SKM-1 (cell line): ENCODE results near the gene TBC1D22A.

ENCODE experiments used
- DNase-seq: peaks from one replicate; lab custom pipeline; 2025; ENCODE audit not compliant: unreplicated experiment; lab: John Stamatoyannopoulos, UW

TBC1D22A gene

DNA sequence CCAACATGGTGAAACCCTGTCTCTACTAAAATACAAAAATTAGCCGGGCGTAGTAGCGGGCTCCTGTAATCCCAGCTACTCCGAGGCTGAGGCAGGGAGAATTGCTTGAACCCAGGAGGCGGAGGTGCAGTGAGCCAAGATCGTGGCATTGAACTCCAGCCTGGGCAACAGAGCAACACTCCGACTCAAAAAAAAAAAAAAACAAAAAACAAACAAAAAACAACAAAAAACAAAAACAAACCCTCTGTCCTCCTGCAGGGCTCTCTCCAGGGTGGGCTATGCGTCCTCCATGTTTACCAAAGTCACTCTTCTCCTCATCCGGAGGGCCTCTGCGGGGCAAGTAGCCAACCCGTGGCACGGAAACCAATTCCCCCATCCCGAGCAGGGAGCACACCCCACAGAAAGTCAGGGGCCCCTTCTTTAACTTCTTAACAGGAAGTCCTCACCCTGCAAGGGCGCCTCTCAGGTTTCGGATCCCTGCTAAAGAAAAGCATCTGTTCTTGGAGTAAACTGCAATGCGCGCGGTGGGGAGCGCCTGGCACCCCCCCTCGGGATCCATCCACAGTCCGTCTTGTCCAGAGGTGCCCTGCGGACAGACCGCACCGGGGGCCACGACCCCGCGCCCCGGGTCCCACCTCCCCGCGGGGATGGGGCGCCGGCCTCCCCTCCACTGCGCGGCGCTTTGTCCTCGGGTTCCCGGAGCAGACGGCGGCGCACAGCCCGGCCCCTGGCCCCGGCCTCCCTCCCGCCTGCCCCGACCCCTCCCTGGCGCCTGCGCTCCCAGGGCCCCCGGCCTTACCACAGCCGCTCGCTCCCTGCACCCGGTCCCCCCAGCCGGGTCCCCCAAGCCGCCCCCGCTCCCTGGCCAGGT, 25.1 kb upstream of the TBC1D22A start:
- no peak for DNase-seq

DNA sequence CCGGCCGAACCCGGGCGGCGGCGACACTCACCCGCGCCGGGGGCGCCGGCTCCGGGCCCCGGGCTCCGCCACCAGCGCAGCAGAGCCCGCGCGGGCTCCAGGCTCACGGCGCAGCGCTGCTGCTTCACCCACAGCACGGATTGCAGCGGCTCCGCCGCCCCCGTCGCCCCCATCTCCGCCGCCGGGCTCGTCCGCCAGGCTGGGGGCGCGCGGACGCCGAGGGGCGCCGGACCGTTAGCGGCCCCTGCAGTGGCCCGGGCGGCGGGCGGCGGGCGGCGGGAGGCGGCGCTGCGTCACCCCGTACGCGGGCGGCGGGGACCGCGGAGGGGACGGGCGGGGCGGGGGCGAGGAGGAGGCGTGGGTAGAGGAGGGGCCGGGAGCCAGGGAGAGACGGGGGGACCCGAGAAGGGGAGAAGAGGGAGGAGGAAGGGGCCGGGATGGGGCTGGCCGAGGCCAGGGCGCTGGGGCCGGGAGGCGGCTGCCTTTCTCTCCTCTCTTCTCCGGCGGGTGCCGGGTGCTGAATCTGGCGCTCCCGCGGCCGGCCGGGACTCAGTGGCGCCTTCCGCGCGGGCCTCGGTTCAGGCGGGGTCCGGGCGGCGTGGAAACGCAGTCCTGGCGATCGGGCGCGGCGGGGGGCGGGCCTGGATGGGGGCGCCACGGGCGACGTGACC, 24.3 kb upstream of the TBC1D22A start, which contains the start of gene CERK:
Gene CERK, minus strand, starts transcription at position 277 of the 671 bp plus-strand sequence. Its CDS starts 104 bp downstream, at position 173.
- DNase-seq: no peak

DNA sequence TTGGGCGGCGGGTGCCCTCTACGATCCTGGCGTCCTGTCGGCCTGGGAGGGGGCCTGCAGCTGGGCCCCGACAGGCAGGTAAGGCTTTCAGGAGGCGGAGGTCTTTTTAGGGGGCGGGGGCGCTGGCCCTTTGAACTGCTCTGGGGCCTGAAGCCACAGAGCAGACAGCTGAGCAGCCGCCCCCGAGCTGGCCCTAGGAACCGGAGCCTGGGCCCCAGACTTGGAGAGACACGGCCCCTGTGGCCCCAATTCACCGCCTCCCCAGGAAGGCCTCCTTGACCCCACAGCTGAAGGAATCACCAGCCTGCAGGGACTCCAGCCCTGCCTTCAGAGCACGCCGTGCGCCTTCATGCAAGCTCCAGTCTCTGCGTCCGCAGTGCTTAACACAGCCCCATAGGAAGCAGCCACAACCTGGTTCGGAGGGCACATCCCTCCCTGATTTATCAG, 23.8 kb upstream of the TBC1D22A start:
- DNase-seq: no peak

DNA sequence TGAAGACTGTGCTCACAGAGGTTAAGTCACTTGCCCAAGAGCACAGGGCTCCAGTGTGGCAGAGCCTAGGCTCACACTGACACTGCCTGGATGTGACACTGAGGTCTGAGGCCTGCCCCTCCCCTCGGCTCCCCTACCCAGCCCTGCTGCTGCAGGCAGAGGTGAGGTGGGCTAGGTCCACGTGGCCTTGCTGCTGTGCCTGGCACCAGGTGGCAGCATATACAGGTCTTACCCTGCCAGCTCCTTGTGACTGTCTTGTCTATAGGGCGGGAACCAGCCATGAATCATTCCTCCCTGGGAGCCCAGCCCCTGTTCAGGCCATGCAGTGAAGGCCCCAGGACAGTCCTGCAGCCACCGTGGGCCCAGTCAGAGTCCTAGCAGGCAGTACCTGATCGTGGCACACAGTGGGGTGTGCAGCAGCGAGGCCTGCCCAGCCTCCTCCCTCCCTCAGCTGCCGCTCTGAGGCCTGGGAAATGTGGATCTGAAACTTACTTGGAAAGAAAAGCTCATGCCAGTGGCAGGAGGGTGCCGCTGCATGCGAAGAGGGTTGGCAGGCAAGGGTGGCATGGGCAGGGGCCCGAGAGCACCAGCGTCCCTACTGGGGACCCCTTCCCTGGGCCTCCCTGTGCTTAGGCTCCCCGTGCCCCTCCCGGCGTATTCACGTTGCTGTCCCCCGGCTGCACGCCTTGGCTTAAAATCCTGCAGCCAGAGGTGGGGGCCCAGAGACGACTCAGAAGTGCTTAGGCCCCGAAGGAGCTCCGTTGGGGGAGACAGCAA, 23.2 kb upstream of the TBC1D22A start:
- DNase-seq: no peak

DNA sequence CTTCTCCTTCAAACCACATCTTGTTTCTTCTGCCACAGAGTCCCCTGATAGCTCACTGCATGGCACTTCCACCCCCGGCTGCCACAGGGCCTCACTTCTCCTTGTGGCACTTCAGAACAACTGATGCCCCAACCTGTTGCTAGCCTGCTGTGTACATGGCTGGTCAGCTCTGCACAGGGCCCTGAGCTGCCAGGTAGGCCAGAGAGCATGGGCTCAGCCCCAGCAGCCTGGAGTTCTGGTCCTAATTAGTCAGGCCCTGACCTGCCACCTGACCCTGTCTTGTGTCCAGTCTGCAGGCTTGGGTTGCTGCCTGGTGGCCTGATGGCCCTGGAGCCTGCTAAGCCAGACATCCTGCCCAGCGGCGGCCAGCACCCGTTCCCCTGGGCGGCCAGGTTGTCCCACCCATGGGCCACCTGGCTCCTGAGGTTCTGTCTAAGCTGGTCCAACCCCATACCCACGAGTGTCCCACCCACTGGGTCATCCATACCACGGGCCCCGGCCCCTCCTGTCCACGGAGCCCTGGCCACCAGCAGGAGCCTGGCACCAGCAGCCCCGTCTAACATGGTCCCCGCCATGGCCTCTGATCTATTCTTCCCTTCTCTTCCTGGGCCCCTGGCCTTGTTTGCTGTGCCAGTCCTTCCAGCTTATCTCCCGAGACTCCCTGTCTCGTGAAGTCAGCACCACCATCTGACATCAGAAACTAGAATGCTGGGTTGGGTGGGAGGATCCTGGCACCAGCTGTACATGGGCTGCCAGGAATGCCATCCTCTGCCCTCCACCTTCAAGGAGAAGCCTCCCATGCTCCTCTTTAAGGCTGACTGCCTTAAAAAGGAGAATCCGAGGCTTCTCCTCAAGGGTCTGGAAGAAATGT, 21.3 kb upstream of the TBC1D22A start:
- DNase-seq: no peak

DNA sequence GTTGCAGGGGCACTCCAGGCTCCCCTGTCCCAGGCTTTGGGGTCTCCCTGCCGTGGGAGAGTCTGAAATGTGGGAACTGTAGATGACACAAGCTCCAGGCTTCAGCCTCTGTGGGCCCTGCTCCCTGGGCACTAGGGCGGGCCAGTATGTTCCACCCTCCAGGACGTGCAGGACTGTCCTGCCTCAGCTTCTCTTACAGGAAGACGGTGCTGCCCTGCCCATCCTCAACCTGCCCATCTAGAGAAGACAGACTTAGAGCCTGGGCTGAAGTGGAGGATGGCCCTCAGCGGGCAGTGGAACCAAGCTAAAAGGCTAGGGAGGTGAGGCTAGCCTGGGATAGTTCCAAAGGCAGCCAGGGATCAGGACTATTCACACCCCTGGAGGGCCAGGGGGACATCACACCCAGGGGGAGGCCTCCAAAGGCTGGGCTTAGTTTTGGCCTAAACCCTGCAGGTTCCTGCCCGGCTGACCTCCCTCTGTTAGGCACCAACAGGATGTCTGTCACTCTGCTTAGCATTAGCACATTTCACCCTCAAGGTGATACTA, 20.4 kb upstream of the TBC1D22A start:
- no peak for DNase-seq

DNA sequence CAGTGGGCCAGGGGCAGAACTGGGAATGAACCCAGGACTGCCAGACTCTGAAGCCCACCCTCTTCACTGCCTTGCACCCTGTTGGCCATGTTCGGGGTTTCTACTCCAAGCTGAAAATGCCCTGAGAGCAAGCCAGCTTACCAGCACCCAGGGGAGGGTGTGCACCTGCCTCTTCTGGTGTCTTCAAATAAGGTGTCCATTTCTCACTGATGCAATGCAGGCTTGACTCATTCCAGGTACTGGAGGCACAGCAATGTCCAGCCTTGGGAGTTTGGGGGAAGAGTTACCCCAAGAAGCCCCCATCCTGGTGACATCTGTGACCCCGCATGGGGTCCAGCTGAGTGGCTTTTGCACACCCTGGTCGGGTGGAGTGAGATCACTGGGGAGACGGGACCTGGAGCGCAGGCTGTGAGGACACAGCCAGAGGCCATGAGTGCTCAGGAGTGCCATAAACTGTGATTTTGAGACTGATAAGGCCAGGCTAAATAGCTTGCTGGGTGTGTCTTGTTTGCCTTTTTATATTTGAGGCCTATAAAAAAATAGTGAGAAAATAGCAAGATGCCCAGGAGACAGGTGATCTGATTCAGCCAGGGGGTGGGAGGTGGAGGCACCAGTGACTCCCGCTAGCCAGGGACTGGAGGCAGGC, 19.8 kb upstream of the TBC1D22A start:
- DNase-seq: no peak

DNA sequence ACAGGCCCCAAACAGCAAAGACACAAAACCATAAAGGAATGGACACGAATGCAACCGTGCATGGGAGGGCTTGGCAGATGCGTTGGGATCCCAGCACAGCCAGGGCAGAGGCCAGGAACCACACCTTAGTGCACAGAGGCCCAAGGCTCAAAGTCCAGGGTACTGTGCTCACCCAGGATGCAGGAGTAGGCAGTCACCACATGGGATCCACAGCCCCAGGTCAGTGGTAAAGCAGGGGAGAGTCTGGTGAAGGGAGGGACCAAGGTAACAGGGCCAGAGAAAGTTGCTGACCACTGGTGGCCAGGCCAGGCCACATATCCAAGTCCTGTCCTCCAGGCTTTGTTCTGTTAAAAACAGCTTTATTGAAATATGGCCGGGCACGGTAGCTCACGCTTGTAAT, 17.9 kb upstream of the TBC1D22A start:
- no peak for DNase-seq

DNA sequence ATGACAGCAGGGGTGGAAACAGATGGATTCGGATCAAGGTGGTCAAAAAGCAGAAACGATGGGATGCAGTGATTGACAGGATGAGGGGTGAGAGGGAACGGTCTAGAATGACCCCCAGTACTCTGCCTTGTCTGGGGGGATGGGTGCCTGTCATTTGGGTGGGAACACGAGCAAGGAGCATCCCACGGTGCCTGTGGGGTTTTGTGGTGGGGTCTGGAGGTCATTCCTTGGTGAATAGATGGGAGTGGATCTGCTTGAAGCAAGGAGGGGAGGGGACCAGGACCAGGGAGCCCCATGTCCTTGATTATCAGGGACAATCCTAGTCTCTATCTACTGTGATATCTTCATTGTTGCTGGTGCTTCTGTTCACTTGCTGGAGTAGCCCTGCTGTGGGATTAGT, 16.3 kb upstream of the TBC1D22A start:
- DNase-seq: no peak

DNA sequence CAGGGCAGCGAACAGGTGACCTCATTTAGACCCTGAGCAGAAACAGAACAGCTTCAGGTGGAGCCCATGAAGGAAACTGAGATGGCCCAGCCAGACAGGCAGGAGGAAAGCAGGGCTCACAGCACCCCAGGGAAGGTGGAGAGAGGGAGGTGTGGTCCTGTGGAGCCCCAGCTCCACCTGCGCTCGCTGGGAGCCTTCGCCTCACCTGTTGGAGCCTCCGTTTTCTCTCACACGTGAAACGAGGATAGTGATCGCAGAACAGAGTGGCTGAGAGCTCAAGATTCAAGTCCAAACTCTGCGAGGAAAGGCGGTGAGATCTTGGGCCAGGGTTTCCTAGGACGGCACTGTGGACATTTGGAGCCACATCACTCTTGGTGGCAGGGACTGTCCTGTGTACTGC, 15.8 kb upstream of the TBC1D22A start:
- DNase-seq: no peak

DNA sequence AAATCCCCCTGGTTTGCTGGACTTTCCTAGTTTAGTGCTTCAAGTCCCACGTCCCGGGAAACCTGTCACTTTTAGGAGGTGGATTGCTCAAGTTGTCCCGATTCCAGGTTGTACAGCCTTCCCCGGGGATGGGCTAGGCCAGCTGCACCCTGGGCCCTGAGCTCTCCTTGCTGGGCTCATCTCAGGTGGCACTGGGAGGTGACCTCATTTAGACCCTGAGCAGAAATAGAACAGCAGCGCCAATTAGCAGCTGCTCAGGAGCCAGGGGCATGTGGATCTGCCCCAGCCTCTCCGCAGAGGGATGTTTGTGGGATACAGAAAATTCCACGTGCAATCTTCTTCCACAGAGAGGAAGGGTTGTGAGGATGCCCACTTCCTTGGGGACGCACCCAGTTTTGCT, 14.8 kb upstream of the TBC1D22A start:
- no peak for DNase-seq

DNA sequence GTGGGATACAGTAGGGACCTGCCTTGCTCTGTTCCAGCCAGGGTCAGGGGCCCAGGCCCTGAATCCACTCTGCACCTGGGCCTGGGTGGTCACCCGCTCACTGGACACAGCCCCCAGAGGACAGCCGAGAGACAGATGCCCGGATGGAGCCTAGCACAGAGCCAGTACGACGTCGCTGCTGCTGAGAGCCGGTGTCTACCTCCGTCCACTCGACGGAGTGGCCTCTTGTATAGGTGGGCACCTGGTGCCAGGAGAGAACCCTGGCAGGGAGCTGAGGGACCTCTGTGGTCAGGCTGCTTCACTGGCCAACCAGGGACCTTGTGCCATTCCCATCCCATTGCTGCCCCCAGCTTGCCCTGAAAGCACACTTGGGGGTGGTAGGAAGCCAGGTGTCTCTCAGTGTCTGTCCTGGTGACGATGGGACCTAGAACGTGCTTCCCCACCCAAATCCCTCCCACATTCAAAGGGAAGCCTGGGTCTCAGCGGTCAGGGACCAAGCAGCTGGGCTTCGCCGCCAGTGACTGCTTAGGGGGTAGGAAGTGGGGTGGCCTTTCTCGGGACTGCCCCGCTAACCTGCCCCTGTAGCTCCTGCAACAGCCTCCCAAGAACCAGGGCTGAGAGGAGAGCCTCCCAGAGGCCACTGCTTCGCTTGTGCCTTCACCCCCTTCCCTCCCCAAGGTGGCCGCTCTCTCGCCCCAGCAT, 14.1 kb upstream of the TBC1D22A start:
- DNase-seq: no peak

DNA sequence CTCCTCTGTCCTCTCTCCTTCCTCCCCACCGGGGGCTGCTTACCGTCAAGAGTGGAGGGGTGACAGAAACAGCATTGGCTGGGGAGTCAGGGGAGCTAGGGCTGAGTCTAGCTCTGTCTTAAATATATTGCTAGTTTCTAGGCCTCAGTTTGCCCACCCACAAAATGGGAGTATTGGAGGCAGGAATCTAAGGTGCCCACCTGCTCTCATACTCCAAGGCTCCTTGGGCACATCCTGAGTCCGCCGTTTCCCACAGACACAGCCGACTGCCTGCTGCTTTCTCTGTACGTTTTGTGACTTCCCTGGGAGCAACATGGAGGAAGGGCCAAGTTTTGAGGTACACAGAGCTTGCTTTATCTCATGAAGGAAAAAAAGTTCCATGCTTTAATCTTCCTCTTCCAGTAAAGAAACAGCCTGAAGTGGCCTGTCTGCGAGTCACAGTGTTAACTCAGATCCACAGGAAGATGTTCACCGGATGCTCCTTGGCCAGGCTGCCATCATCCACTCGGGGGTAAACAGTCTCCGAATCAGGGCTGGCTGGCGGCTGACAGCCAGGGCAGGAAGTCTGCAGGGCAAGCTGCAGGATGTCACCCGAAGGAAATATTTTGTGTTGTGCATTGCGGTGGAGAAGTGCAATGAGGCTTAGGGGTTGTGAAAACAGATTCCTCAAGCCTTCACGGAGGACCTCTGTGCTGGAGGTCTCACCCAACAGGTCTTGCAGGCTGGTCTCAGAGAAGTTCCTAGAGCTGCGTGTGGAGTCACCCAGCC, 13.4 kb upstream of the TBC1D22A start:
- DNase-seq: no peak

DNA sequence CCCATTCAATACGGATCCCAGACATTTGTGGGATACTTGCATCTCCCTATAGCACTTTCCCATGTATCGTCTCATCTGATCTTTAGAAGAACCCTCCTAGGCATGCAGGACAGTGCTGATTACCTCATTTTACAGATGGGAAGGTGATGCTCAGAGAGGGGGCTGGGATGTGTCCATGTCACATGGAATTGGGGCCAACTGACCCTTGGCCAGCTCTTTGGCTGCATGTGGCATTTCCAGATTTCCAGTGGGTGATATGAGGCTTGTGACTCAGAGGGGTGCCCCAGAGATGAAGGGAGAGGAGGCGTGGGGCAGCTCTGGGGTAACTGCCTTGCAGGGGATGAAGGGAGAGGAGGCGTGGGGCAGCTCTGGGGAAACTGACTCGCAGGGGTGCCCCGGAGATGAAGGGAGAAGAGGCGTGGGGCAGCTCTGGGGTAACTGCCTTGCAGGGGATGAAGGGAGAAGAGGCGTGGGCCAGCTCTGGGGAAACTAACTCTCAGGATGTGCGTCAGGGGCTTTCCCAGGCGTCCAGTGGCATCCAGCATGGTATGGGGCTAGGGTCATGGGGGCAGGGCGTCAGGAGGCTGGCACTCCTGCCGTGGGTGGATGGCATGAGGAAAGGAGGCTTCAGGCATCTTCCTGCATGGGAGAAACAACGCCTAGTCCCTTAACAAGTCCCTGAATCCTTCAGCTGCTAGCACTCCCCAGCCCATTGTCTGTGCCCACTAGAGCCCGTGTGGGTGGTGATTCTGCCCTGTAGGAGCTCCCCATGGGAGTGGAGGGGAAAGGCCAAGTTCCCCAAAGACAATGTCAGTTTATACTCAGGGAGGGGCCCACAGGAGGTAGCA, 12.5 kb upstream of the TBC1D22A start:
- DNase-seq: no peak

DNA sequence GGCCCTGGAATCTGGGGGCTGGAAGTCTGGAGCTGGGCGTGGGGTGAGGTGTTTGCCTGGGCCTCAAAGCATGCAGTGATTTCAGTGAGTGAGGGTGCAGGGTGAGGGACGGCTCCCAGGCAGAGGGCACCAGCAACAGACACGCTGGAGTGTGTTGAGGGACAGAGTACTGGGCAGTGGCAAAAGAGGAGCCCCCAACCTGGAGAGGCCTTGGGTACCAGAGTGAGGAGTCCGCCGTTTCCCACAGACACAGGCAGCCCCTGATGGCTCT, 12.0 kb upstream of the TBC1D22A start:
- no peak for DNase-seq

DNA sequence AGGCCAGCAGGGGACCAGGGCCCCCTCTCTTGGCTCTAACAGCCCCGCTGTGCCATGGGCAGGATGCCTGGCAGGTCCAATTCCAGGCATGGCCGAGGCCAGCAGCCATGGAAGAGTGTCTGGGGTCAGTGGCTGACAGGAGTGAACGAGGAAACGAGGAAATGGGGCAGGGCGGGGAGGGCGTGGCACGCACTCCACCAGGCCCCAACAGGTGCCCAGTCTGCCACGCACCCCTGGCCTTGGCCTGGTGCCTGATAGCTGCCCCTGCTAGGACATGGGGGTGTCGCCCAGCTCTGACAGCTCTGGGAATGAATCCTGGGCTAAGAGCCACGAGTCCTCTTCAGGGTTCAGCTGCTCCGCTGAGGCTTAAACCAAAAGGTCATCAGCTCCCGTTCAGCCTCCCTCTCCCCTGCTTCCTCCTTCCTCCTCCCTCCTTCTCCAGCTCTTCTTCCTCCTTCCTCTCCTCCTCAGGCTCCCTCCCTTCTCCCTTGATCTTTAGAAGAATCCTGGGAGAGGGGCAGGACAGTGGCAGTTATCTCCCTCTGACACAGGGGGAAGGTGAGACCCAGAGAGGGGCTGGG, 11.5 kb upstream of the TBC1D22A start:
- no peak for DNase-seq

DNA sequence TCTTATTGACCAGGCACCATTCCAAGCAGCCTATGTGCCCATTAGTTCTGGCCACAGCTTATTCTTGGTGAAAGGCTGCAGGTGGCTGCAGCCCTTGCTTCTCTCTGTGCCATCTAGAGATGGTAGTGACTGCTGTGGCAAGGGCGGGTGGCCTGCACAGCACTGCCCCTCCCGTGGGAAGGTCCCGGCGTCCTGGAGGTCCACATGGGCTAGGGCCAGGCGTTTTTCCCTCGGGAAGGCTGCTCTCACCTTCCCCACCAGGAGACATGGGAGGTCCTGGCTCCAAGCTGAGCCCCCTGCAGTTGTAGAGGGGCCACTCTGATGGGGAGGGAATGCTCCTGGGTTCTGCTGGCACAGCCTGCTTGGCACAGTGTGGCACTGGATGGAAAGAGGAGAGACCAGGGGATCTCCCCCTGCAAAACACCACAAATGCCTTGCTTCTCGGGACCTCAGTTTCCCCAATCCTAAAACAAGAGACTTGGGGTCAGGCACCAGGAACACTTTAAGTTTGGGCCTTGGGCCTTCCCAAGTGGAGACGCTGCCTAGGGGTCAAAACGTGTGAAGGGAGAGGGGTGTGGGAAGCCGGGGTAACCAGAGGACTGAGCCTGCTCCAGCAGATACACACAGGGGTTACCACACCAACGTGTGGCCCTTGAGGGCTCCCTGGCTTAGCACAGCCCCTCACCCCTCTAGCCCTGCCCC, 10.0 kb upstream of the TBC1D22A start:
- no peak for DNase-seq
